B cell (primary cell): ENCODE data around the gene ESPN.

Experiments
- CTCF ChIP-seq: fragments of 200-600 bp; IDR thresholded peaks from one replicate; pipeline ENCODE4 v1.8.0; 2022; ENCODE audit warnings: antibody characterized with exemption, mild to moderate bottlenecking
- EZH2 ChIP-seq: IDR thresholded peaks from 2 replicates; pipeline ENCODE4 v1.6.1; 2012; ENCODE audit warnings: borderline replicate concordance, low read depth, mild to moderate bottlenecking, moderate library complexity, low read length; ENCODE audit not compliant: insufficient read depth, poor library complexity, severe bottlenecking

- TF ChIP-seq EZH2 (no peak), CTCF (peak; percentile 90)
These were observed 13.5 kb downstream of the ESPN start for GRCh38 chr1:6438047-6438525.
